GM23248 (cell line): Measurements from ENCODE around the gene TNIK.

Source experiments
- EZH2 ChIP-seq: fragments of 200-600 bp; sonication (generic); IDR thresholded peaks from 2 replicates; pipeline ENCODE4 v1.6.1; 2018; ENCODE audit warnings: antibody characterized with exemption, mild to moderate bottlenecking; ENCODE audit not compliant: insufficient read depth, poor library complexity, severe bottlenecking
- EZH2phosphoT487 ChIP-seq: fragments of 200-600 bp; sonication (generic); IDR thresholded peaks from 2 replicates; pipeline ENCODE4 v1.6.1; 2018; ENCODE audit warnings: antibody characterized with exemption, moderate library complexity, mild to moderate bottlenecking, low read depth; ENCODE audit not compliant: insufficient read depth

GRCh38 chr3:171018156-171018935 lies 441.9 kb downstream of the TNIK start:
- no peak for TF ChIP-seq EZH2
- TF ChIP-seq EZH2phosphoT487 = no peak
